ENCODE results near the gene JAK1.

DNA sequence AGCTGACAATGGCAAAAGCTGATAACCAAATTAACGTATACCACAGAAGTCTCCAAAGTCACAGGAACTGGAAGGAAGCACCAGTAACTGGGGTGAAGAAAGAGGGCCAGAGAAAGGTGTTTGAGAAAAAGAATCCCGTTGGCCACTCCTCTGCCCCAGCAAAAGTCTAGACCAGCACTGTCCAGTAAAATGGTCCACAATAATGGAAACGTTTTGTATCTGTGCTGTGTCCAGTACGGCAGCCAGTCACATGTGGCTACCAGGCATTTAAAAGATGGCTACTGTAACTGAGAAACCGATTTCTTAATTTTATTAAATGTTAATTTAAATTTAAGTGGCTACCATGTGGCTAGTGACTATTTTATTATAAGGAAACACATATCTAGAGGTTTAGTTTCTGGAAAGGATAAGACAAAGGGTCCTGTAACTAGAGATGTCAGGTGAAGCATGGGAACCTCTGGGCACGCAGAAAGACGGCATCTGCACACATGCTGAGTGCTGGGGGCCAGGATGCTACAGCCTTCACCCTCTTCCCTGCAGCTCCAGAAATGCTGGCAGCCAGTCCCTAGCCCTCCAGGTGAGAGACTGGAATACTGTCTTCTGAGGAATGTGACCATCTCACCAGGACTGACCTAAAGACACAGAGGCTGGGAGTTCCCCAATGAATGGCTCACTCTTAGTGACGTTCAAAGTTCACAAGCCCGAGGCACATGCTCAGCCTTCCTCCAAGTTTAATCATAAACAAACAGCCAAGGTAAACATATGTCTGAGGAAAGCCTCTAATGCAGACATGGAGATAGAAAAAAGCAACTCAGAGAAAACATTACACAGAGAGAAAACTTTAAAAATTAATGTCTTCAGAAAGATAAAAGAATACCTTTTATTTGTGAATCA lies 50.7 kb downstream of the JAK1 start:
- TF ChIP-seq, protein P1, sequence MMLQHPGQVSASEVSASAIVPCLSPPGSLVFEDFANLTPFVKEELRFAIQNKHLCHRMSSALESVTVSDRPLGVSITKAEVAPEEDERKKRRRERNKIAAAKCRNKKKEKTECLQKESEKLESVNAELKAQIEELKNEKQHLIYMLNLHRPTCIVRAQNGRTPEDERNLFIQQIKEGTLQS (IDR thresholded peaks at IDR 0.05; ENCODE audit: insufficient read depth, low read depth, low read length): no peak
- TF ChIP-seq CEBPB (IDR thresholded peaks at IDR 0.05; ENCODE audit: low read depth, low read length) (no peak), POLR2A (IDR thresholded peaks at IDR 0.05; ENCODE audit: control extremely low read depth in 1 of 2, low read depth in 2 of 2, low read length in 2 of 2) (no peak), RNF2 (IDR thresholded peaks at IDR 0.05; ENCODE audit: borderline replicate concordance, low read depth, low read length, missing control alignments, poor library complexity, severe bottlenecking) (no peak), HDAC2 (IDR thresholded peaks at IDR 0.05; ENCODE audit: borderline replicate concordance in 1 of 2, low read depth in 2 of 2, low read length in 2 of 2) (0 out of 4 replicates have a peak, but pooled peaks of 1 of the 2 experiments have one; percentile 14), EZH2 (IDR thresholded peaks at IDR 0.05; ENCODE audit: low read depth, low read length, severe bottlenecking) (no peak), RAD21 (IDR thresholded peaks at IDR 0.05 in 1 of 2, conservative IDR thresholded peaks at IDR 0.05 in 1 of 2; ENCODE audit: low read depth in 2 of 2, low read length in 2 of 2) (no peak), EGR1 (IDR thresholded peaks at IDR 0.05; ENCODE audit: borderline replicate concordance, low read depth, low read length) (no peak), JUN (IDR thresholded peaks at IDR 0.05; ENCODE audit: low read depth, low read length) (no peak)
- TF ChIP-seq, protein P2, sequence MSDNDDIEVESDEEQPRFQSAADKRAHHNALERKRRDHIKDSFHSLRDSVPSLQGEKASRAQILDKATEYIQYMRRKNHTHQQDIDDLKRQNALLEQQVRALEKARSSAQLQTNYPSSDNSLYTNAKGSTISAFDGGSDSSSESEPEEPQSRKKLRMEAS (IDR thresholded peaks at IDR 0.05): no peak
- TF ChIP-seq, protein P3, sequence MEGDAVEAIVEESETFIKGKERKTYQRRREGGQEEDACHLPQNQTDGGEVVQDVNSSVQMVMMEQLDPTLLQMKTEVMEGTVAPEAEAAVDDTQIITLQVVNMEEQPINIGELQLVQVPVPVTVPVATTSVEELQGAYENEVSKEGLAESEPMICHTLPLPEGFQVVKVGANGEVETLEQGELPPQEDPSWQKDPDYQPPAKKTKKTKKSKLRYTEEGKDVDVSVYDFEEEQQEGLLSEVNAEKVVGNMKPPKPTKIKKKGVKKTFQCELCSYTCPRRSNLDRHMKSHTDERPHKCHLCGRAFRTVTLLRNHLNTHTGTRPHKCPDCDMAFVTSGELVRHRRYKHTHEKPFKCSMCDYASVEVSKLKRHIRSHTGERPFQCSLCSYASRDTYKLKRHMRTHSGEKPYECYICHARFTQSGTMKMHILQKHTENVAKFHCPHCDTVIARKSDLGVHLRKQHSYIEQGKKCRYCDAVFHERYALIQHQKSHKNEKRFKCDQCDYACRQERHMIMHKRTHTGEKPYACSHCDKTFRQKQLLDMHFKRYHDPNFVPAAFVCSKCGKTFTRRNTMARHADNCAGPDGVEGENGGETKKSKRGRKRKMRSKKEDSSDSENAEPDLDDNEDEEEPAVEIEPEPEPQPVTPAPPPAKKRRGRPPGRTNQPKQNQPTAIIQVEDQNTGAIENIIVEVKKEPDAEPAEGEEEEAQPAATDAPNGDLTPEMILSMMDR (IDR thresholded peaks at IDR 0.05; ENCODE audit: control extremely low read depth in 1 of 3, insufficient read depth in 1 of 3, low read depth in 1 of 3, low read length in 3 of 3): no peak

Data from H1 (cell line).